Activated T-cell treated with anti-CD3 and anti-CD28 coated beads, Interleukin-2, amount 50 U/mL, for 72 hours (primary cell): ENCODE measurements around the gene YTHDF1. TPM values are rescaled to one million over a fixed set of nuclear protein-coding genes. Genes with fewer than 3 reads are reported as not detected.
"Not testable (repeated sequence)": the region's sequence is repeated elsewhere in the genome, so short reads cannot be mapped to it uniquely, and the experiment has no call there.

ENCODE experiments used
- ATAC-seq, 2 donors: fragments of 150-1000 bp; cut with Tn5 transposase; replicated peaks in 1 of 2; 2 replicates each; pipeline ENCODE4 v1.10.0; 2021; ENCODE audit warnings: moderate library complexity in 2 of 2, mild to moderate bottlenecking in 1 of 2
- DNase-seq, 2 donors: peaks; one replicate each; pipeline ENCODE4 v3.0.0; 2021 to 2022; ENCODE audit warnings: mixed read lengths in 1 of 2
- H3K27ac Mint-ChIP-seq: one replicate; pipeline ENCODE4 v1.8.0; 2022; ENCODE audit warnings: mild to moderate bottlenecking, moderate library complexity, mixed read lengths
- H3K27me3 Mint-ChIP-seq: one replicate; pipeline ENCODE4 v1.8.0; 2022; ENCODE audit warnings: low read depth, mixed read lengths
- H3K36me3 Mint-ChIP-seq, 2 donors: one replicate each; pipeline ENCODE4 v1.8.0; 2022; ENCODE audit warnings: mixed read lengths in 2 of 2, mild to moderate bottlenecking in 1 of 2; ENCODE audit not compliant: insufficient read depth in 2 of 2
- H3K4me1 Mint-ChIP-seq: one replicate; pipeline ENCODE4 v1.8.0; 2022; ENCODE audit warnings: low read depth, mixed read lengths
- H3K4me3 Mint-ChIP-seq, 2 donors: one replicate each; pipeline ENCODE4 v1.8.0; 2022; ENCODE audit warnings: mild to moderate bottlenecking in 2 of 2, mixed read lengths in 2 of 2, moderate library complexity in 2 of 2
- H3K9me3 Mint-ChIP-seq, 2 donors: one replicate each; pipeline ENCODE4 v1.8.0; 2022; ENCODE audit warnings: mixed read lengths in 2 of 2
- total RNA-seq, 2 donors: library from RNA; stranded (reverse); gene quantifications; one replicate each; pipeline ENCODE4 v1.2.3, GENCODE V29; 2022

YTHDF1 gene
- total RNA-seq, 2 donors from 2014 or later = 39.1 to 43.2 TPM

DNA sequence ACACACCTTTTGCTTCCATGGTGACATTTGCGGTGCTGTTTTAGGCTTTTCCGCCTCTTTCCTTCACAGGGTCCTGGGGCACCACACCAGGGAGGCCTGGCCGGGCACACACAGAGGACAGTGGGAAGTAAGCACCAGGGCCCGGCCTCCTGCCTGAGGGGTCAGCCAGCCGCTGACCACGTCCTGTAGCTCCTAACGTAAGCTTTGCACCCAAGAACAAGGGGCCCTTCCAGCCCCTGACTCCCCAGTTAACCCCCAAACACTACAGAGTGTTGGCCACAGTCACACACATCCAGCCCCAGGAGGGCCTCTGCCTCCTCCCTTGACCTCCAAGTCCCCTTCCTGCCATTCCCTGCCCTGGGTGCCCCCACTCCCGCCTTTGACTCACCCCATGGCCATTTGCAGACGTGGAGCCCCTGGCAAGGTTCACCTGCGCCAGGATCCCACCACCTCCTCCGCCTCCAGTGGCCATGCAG is 54.7 kb downstream of the YTHDF1 start:
- Mint-ChIP-seq H3K4me1 (no peaks in the 10 kb centered on the region), H3K27ac (no peak overlapping the region), H3K36me3 (no peaks in the 10 kb centered on the region), H3K4me3 (no peak overlapping the region), H3K9me3 (no peaks in the 10 kb centered on the region), H3K27me3 (no peaks in the 10 kb centered on the region)
- ATAC-seq (no peak), DNase-seq (no peak)

DNA sequence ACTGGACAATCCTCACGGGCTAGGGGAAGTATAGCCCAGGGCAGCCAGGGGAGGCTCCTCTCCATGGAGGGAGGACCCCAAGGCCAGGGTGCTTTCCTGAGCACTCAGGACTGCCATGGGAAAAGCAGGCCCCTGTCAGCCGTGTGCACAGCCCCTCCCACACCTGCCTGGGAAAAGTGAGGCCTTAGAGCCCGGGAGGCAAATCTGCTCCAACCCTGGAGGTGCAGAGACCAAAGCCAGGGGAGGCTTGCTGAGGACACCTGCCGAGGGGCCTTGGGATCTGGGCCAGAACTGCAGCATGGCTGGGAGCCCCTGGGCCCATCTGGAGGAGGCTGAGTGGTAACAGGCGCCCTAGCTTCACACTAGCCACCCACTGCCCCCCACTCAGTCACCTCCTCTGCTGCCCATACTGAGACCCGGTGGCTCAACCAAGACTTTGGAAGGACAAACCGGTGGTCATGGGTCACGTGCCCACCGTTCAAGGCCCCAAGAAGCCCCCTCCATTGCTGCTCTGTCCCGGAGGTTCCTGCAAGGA is 55.2 kb downstream of the YTHDF1 start:
- DNase-seq = no peak
- Mint-ChIP-seq H3K4me1 (no peaks in the 10 kb centered on the region), H3K9me3 (no peaks in the 10 kb centered on the region), H3K27ac (no peak overlapping the region), H3K36me3 (no peaks in the 10 kb centered on the region), H3K27me3 (no peaks in the 10 kb centered on the region), H3K4me3 (no peak overlapping the region)
- ATAC-seq = no peak

DNA sequence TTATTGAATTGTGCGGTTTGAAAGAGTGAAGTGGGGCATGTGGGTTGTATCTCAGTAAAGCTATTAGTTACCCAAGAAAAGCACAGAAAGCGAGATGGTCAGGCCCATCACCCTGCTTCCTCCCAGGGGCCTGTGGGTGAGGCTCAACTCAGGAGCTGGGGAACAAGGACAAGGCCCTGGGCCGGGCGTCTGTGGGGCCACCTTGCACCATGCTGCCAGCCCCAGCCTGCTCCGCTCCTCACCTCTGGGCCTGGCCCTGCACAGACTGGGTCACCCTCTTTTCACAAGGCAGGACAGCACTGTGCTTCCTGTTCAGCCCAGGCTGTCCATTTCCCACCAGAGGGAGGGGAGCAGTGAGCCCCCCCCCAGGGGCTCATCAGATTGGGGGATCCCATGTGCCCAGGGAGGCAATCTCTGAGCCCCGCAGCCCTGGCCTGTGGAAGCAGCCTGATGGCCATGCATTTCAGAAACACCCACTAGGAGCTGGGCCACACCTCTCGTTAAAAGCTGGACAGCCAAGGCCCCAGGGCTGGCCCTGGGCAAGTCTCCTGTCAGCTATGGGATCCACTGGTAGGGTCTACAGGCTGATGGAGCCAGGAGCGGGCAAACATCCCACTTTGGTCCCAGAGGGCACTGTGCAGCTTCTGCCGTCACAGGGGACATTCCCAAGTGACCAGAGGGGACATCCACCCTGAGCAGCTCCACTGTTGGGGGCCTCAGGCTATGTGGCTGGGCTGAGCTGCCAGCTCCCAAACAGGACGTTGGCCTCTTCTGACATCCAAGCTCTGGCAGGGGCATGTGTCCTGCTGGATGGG is 55.9 kb downstream of the YTHDF1 start:
- DNase-seq (no peak), ATAC-seq (no peak)
- no peak overlapping the region for H3K4me3 Mint-ChIP-seq
- no peaks in the 10 kb centered on the region for H3K36me3 Mint-ChIP-seq
- no peaks in the 10 kb centered on the region for H3K4me1 Mint-ChIP-seq
- no peaks in the 10 kb centered on the region for H3K27me3 Mint-ChIP-seq
- no peak overlapping the region for H3K27ac Mint-ChIP-seq
- no peaks in the 10 kb centered on the region for H3K9me3 Mint-ChIP-seq

DNA sequence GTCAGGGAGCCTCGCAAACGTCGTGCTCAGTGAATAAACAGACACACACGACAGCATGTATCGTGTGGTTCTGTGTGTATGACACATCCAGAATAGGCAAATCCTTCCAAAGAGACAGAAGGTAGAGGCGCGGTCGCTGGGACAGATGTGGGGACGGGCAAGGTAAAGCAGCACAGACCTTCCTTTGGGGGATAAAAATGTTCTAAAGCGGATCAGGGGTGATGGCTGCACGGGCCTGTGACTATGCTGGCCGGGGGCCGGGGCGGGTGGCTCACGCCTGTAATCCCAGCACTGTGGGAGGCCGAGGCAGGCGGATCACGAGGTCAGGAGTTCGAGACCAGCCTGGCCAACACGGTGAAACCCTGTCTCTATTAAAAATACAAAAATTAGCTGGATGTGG is 56.7 kb downstream of the YTHDF1 start:
- not testable (repeated sequence) for DNase-seq, H3K9me3 Mint-ChIP-seq, H3K27me3 Mint-ChIP-seq, H3K36me3 Mint-ChIP-seq, H3K4me3 Mint-ChIP-seq, H3K4me1 Mint-ChIP-seq, ATAC-seq, H3K27ac Mint-ChIP-seq

DNA sequence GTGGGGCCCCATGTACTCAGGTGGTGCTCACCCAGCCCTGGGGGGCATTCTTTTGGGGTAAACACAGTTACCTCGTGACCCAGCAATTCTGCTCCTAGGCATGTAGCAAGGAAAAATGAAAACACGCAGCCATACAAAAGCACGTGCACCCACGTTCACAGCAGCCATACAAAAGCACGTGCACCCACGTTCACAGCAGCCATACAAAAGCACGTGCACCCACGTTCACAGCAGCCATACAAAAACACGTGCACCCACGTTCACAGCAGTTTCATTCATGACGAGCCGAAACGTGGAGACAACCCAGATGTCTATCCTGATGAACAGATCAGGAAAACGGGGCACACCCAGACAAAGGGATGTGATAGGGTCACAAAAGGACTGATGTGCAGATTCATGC is 57.1 kb downstream of the YTHDF1 start:
- ATAC-seq (no peak), DNase-seq (no peak)
- Mint-ChIP-seq H3K4me1 (no peaks in the 10 kb centered on the region), H3K4me3 (no peak overlapping the region), H3K36me3 (no peaks in the 10 kb centered on the region), H3K27ac (no peak overlapping the region), H3K27me3 (no peaks in the 10 kb centered on the region), H3K9me3 (no peaks in the 10 kb centered on the region)

DNA sequence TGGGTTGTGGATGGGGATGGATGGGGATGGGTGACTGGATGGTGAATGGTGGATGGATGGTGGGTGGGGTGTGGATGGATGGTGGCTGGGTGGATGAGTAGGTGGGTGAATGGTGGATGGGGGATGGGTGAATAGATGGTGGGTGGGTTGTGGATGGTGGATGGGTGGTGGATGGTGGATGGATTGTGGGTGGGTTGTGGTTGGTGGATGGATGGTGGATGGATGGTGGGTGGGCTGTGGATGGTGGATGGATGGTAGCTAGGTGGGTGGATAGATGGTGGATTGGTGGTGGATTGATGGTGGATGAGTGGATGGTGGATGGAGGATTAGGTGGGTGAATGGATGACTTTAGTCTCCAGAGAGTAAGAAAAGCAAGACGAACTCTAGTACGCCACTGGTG is 57.6 kb downstream of the YTHDF1 start:
- Mint-ChIP-seq H3K9me3 (no peaks in the 10 kb centered on the region), H3K4me3 (no peak overlapping the region), H3K4me1 (no peaks in the 10 kb centered on the region), H3K27ac (no peak overlapping the region), H3K27me3 (no peaks in the 10 kb centered on the region), H3K36me3 (no peaks in the 10 kb centered on the region)
- DNase-seq = no peak
- ATAC-seq = no peak

DNA sequence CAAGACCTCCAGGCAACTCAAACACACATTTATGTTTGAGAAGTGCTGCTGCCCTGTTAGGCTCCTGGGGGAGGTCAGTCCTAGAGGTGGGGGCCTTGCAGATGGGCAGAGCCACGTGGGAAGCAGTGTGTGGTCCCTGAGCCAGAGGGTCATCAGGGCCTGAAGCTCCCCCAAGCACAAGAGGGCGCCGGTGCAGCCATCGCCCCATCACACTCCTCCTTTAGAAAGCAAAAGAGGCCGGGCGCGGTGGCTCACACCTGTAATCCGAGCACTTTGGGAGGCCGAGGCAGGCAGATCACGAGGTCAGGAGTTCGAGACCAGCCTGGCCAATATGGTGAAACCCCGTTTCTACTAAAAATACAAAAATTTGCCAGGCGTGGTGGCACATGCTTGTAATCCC is 58.5 kb downstream of the YTHDF1 start:
- not testable (repeated sequence) for ATAC-seq, H3K4me3 Mint-ChIP-seq, H3K9me3 Mint-ChIP-seq, DNase-seq, H3K4me1 Mint-ChIP-seq, H3K27ac Mint-ChIP-seq, H3K36me3 Mint-ChIP-seq, H3K27me3 Mint-ChIP-seq

DNA sequence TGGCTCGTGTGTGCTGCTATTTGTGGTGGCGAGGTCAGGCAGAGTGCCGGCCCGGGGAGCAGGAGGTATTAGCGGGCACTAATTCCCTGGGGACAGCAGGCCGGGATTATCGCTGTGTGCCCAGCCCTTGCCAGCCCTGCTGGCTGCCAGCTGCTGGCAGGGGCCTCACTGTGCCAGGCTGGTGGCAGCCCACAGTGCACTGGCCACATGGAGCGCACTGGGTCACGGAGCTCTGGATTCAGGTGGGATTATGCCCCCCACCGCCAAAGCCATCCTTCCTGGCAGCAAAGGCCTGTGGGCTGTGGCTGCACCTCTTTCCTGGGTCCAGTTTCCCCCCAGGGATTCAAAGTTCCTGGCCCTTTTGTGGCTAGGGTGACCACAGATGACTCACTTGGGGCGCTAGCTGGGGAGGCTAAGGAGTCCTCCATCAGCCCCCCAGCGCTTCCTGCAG is 59.7 kb downstream of the YTHDF1 start:
- Mint-ChIP-seq H3K9me3 (no peaks in the 10 kb centered on the region), H3K27ac (no peak overlapping the region), H3K4me3 (no peak overlapping the region), H3K36me3 (no peaks in the 10 kb centered on the region), H3K4me1 (no peaks in the 10 kb centered on the region), H3K27me3 (no peaks in the 10 kb centered on the region)
- no peak for DNase-seq
- ATAC-seq = no peak

DNA sequence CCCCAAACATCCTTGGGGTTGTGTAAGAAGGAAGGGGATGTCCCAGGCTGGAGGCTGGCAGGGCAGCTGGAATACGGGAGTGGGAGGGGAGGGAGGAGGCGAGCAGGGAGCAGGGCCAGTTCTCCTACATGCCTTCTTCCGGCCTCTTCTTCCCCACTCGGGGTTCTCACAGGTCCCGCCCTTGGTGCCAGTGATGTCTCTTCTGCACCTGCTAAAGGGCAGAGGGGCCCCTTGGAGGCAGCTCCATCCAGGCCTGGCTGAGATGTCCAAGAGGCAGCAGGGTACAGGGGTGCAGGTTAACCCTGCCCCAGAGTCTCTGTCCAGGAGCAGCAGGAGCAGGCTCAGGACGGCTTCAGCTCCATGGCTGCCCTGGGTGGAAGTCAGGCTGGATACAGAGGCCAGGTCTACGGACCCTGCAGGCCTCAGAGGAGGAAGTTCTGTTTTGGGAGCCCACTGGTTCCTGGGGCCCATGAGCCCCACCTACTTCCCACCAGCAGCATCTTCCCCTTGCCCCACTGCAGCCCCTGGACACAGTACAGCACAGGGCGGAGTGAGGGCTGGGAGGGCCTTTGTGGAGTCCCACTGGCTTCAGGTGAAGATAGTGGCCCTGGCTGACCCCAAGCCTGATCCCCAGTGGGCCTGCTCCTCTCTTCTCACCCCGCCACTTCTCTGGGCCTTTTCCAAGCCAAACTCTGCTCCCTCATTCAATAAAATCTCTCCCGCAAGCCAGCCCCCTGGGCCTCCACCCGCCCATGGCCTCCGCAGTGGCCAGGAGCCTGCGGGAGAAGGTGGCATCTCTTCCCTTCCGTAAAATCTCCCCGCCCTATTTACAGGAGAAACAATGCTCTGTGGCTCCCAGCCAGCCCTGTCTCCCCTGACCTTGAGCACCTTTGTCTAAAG is 60.4 kb downstream of the YTHDF1 start:
- H3K27ac Mint-ChIP-seq = no peak overlapping the region
- H3K4me1 Mint-ChIP-seq = no peaks in the 10 kb centered on the region
- ATAC-seq (no peak), DNase-seq (no peak)
- no peaks in the 10 kb centered on the region for H3K9me3 Mint-ChIP-seq
- no peak overlapping the region for H3K4me3 Mint-ChIP-seq
- H3K27me3 Mint-ChIP-seq = no peaks in the 10 kb centered on the region
- no peaks in the 10 kb centered on the region for H3K36me3 Mint-ChIP-seq

DNA sequence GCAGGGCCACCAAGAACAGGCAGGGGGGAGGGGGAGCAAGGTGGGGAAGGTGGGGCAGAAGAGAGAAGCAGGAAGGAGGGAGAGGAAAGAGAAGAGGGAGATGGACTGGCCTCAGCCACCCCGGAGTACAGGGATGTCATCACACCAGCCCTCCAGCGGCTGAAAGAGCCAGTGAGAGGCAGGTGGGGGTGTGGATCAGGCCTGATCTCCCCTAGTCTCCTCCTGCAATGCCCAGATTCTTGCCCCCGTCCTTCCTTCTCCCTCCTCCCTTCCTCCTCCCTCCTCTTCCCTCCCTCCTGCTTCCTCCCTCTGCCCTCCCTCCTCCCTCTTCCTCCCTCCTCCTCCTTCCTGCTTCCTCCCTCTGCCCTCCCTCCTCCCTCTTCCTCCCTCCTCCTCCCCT is 61.5 kb downstream of the YTHDF1 start:
- no peaks in the 10 kb centered on the region for H3K9me3 Mint-ChIP-seq

DNA sequence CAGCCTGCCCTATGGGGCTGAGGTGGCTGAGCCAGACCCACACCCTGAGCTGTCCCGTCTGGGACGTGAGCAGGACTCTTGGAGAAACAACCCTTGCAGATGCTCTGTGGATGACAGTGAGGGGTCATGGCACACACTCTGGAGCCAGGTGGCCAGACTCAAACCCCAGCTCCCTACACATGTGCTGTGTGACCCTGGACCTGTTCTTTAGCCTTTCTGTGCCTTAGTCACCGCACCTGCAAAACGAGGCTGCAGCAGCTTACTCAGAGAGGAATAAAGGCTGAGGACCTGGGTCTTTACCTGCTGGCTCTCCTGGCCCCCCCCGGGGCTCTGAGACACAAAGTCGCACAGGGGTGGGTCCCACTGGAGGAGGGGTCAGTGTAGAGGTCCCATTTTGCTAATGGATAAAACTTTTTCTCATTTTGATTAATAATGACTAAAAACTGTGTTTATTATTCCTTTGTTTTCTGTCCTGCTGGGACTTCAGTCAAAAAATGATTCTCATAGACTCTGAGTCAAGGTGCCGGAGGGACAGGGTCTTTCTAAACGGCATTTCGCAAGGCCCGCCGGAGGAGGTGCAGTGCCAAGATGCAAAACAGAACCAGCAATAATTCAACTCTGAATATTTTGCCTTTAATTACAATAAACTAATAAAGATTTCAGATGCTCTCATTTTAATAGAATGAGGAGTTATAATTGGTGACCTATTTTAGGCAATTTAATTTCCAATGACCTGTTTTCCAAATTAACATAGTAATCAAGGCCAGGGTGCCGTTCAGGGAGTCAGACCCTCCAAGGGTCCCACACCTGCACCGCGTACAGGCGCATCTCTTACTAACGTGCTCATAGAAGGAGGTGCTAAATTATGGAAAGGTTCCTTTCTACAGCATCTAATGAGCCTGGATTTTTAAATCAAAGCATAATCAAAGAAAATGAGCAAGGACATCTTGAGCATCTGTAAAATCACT is 62.4 kb downstream of the YTHDF1 start:
- Mint-ChIP-seq H3K27me3 (peaks cover 2% of the 10 kb centered on the region), H3K27ac (no peak overlapping the region), H3K4me3 (no peak overlapping the region), H3K36me3 (peaks cover 0 to under 1% of the 10 kb centered on the region in 2 donors), H3K4me1 (no peaks in the 10 kb centered on the region), H3K9me3 (peaks cover 0 to under 1% of the 10 kb centered on the region in 2 donors)
- no peak for DNase-seq
- no peak for ATAC-seq

More for the DNA sequence above, 61.5 kb downstream of the YTHDF1 start:
- no peak for DNase-seq
- Mint-ChIP-seq H3K27me3 (no peaks in the 10 kb centered on the region), H3K36me3 (no peaks in the 10 kb centered on the region), H3K4me1 (no peaks in the 10 kb centered on the region), H3K4me3 (no peak overlapping the region), H3K27ac (no peak overlapping the region)
- no peak for ATAC-seq
